HG03159 (cell line): Measurements from ENCODE around the gene TMEM101.
"Not testable (repeated sequence)": the region's sequence is repeated elsewhere in the genome, so short reads cannot be mapped to it uniquely, and the experiment has no call there.

ENCODE experiments used
- ATAC-seq: cut with Tn5 transposase; IDR thresholded peaks from one replicate; pipeline ENCODE4 v1.9.1; 2021; ENCODE audit warnings: mild to moderate bottlenecking, moderate library complexity; ENCODE audit not compliant: unreplicated experiment

TMEM101 gene

GRCh38 chr17:44024271-44024663 lies 9.5 kb upstream of the TMEM101 start:
- no peak for ATAC-seq

GRCh38 chr17:44023545-44024270 lies 8.9 kb upstream of the TMEM101 start:
- ATAC-seq, result no peak

GRCh38 chr17:44022246-44022645 lies 7.5 kb upstream of the TMEM101 start:
- no peak for ATAC-seq

- ATAC-seq, result not testable (repeated sequence)
These were observed 6.5 kb upstream of the TMEM101 start for GRCh38 chr17:44021227-44021626.

GRCh38 chr17:44014133-44014436 lies 678 bp downstream of the TMEM101 start:
- ATAC-seq, result no peak

- no peak for ATAC-seq
These were observed 1.9 kb downstream of the TMEM101 start for GRCh38 chr17:44012874-44013273.

GRCh38 chr17:44012391-44012790 lies 2.4 kb downstream of the TMEM101 start:
- no peak for ATAC-seq

- ATAC-seq, result no peak
These were observed 2.9 kb downstream of the TMEM101 start for GRCh38 chr17:44011876-44012275.

- ATAC-seq, result no peak
These were observed 3.7 kb downstream of the TMEM101 start for GRCh38 chr17:44010966-44011647.

- no peak for ATAC-seq
These were observed 6.4 kb downstream of the TMEM101 start for GRCh38 chr17:44008205-44008909.

GRCh38 chr17:44007346-44008204 lies 7.2 kb downstream of the TMEM101 start:
- peak; percentile 10 for ATAC-seq

- ATAC-seq, result peak; percentile 57
These were observed 8.0 kb downstream of the TMEM101 start for GRCh38 chr17:44006598-44007345.

- no peak for ATAC-seq
These were observed 8.5 kb downstream of the TMEM101 start for GRCh38 chr17:44006272-44006597.

- no peak for ATAC-seq
These were observed 9.1 kb downstream of the TMEM101 start for GRCh38 chr17:44005527-44006271.

- no peak for ATAC-seq
These were observed 9.8 kb downstream of the TMEM101 start for GRCh38 chr17:44004761-44005526.

- no peak for ATAC-seq
These were observed 10.5 kb downstream of the TMEM101 start, which contains the start of gene NAGS for GRCh38 chr17:44004077-44004760. Gene NAGS (plus strand): TSS chr17:44004622. CDS start chr17:44004664, 42 bp downstream.

GRCh38 chr17:44002141-44002848 lies 12.5 kb downstream of the TMEM101 start:
- no peak for ATAC-seq

- no peak for ATAC-seq
These were observed 13.3 kb downstream of the TMEM101 start for GRCh38 chr17:44001461-44001920.
